IMR-90 (cell line): ENCODE measurements around the gene SLC52A1. TPM values are rescaled to one million over a fixed set of nuclear protein-coding genes. Genes with fewer than 3 reads are reported as not detected.

Source experiments
- ATAC-seq: fragments of 200-7000 bp; cut with Tn5 transposase; 2 replicates; pipeline ENCODE4 v1.9.1; 2020; ENCODE audit warnings: low read depth, mild to moderate bottlenecking, moderate library complexity
- BruUV-seq: library from RNA; stranded (reverse); fragments of 400-500 nt; replicated peaks from 2 replicates; lab custom pipeline; 2021; lab: Mats Ljungman, UMichigan
- CTCF ChIA-PET: fragments of 300-600 bp; formaldehyde crosslinking; extraction: SDS; loops from one replicate; lab custom pipeline; 2021; ENCODE audit warnings: antibody characterized with exemption; lab: Yijun Ruan, JAX
- POLR2A ChIA-PET: fragments of 300-600 bp; sonication (Branson Sonifier 250); formaldehyde crosslinking; loops from one replicate; lab custom pipeline; 2022; ENCODE audit warnings: antibody characterized with exemption; ENCODE audit not compliant: unreplicated experiment; lab: Charles Lee
- DNase-seq: peaks from one replicate; pipeline ENCODE4 v3.0.0; 2013
- H2AFZ ChIP-seq: replicated peaks from 2 replicates; pipeline ENCODE3; 2013; ENCODE audit warnings: low read length, mild to moderate bottlenecking; ENCODE audit not compliant: poor library complexity
- H2AK5ac ChIP-seq: 2 replicates; pipeline ENCODE4 v1.6.1; 2013; ENCODE audit warnings: low read depth, low read length, inconsistent platforms
- H2AK9ac ChIP-seq: replicated peaks from 2 replicates; pipeline ENCODE3; 2013; ENCODE audit warnings: mild to moderate bottlenecking, low read depth, low read length, moderate library complexity; ENCODE audit not compliant: poor library complexity
- H2BK120ac ChIP-seq: 2 replicates; pipeline ENCODE4 v1.6.1; 2013; ENCODE audit warnings: low read depth, low read length, inconsistent platforms
- H2BK15ac ChIP-seq: 3 replicates; pipeline ENCODE4 v1.6.1; 2013; ENCODE audit warnings: low read depth, low read length, inconsistent platforms
- H2BK20ac ChIP-seq: 2 replicates; pipeline ENCODE4 v1.6.1; 2013; ENCODE audit warnings: low read depth, mild to moderate bottlenecking, inconsistent platforms, low read length, moderate library complexity
- H2BK5ac ChIP-seq: 2 replicates; pipeline ENCODE4 v1.6.1; 2013; ENCODE audit warnings: mild to moderate bottlenecking, low read depth, low read length, inconsistent platforms; ENCODE audit not compliant: poor library complexity, severe bottlenecking
- H3K14ac ChIP-seq: replicated peaks from 2 replicates; pipeline ENCODE4 v1.6.1; 2013; ENCODE audit warnings: low read depth, low read length, inconsistent platforms
- H3K18ac ChIP-seq: 2 replicates; pipeline ENCODE4 v1.6.1; 2013; ENCODE audit warnings: low read depth, low read length, control low read depth
- H3K23ac ChIP-seq: 2 replicates; pipeline ENCODE4 v1.6.1; 2013; ENCODE audit warnings: low read depth, low read length, inconsistent platforms
- H3K27ac ChIP-seq: 2 replicates; pipeline ENCODE4 v1.5.1; 2013; ENCODE audit warnings: mild to moderate bottlenecking, control low read depth, low read length; ENCODE audit not compliant: insufficient read depth
- H3K27me3 ChIP-seq: 2 replicates; pipeline ENCODE4 v1.6.1; 2013; ENCODE audit warnings: low read length; ENCODE audit not compliant: control insufficient read depth, insufficient read depth
- H3K36me3 ChIP-seq: 2 replicates; pipeline ENCODE4 v1.6.1; 2013; ENCODE audit warnings: low read length, mixed read lengths; ENCODE audit not compliant: control insufficient read depth, insufficient read depth
- H3K4ac ChIP-seq: 2 replicates; pipeline ENCODE4 v1.6.1; 2013; ENCODE audit warnings: low read depth, low read length, inconsistent platforms
- H3K4me1 ChIP-seq: 2 replicates; pipeline ENCODE4 v1.6.1; 2013; ENCODE audit warnings: low read length, mixed read lengths; ENCODE audit not compliant: control insufficient read depth, insufficient read depth
- H3K4me2 ChIP-seq: 2 replicates; pipeline ENCODE4 v1.6.1; 2013; ENCODE audit warnings: low read depth, mild to moderate bottlenecking, control low read depth, low read length, moderate library complexity
- H3K4me3 ChIP-seq: 2 replicates; pipeline ENCODE4 v1.5.1; 2013; ENCODE audit warnings: low read depth, mild to moderate bottlenecking, control low read depth, low read length, moderate library complexity; ENCODE audit not compliant: insufficient read depth
- H3K56ac ChIP-seq: 2 replicates; pipeline ENCODE4 v1.6.1; 2013; ENCODE audit warnings: low read length, inconsistent platforms; ENCODE audit not compliant: insufficient read depth; ENCODE audit errors: extremely low read depth
- H3K79me1 ChIP-seq, 2 experiments: 2 replicates each; pipeline ENCODE4 v1.6.1; 2013; ENCODE audit warnings: low read length in 2 of 2, inconsistent platforms in 1 of 2, low read depth in 1 of 2
- H3K9ac ChIP-seq: 2 replicates; pipeline ENCODE4 v1.6.1; 2013; ENCODE audit warnings: low read depth, low read length, control low read depth
- H3K9me1 ChIP-seq: 2 replicates; pipeline ENCODE4 v1.6.1; 2013; ENCODE audit warnings: low read length, inconsistent platforms; ENCODE audit not compliant: insufficient read depth
- H3K9me3 ChIP-seq: 2 replicates; pipeline ENCODE4 v1.6.1; 2013; ENCODE audit warnings: low read length; ENCODE audit not compliant: control insufficient read depth, insufficient read depth
- H4K20me1 ChIP-seq: 2 replicates; pipeline ENCODE4 v1.6.1; 2013; ENCODE audit warnings: low read length, inconsistent platforms; ENCODE audit not compliant: insufficient read depth
- H4K5ac ChIP-seq: 2 replicates; pipeline ENCODE4 v1.6.1; 2013; ENCODE audit warnings: mild to moderate bottlenecking, low read depth, low read length, control low read depth
- H4K8ac ChIP-seq, 2 experiments: 2 replicates each; pipeline ENCODE4 v1.6.1; 2013; ENCODE audit warnings: low read depth in 2 of 2, low read length in 2 of 2, control low read depth in 1 of 2, inconsistent platforms in 1 of 2
- H4K91ac ChIP-seq: 2 replicates; pipeline ENCODE4 v1.6.1; 2013; ENCODE audit warnings: low read depth, low read length, inconsistent platforms; ENCODE audit not compliant: insufficient read depth
- CEBPB ChIP-seq: IDR thresholded peaks from 2 replicates; pipeline ENCODE4 v1.6.1; 2012; ENCODE audit warnings: low read depth, low read length, improper control_type of control experiment
- CHD1 ChIP-seq: IDR thresholded peaks from 2 replicates; pipeline ENCODE4 v1.6.1; 2012; ENCODE audit warnings: low read depth, low read length, improper control_type of control experiment
- CTCF ChIP-seq: conservative IDR thresholded peaks from 2 replicates; pipeline ENCODE4 v1.5.1; 2012; ENCODE audit warnings: mild to moderate bottlenecking, low read depth, low read length, improper control_type of control experiment
- ELK1 ChIP-seq: fragments of 150-350 bp; IDR thresholded peaks from 2 replicates; pipeline ENCODE4 v1.6.1; 2016; ENCODE audit warnings: low read depth, mild to moderate bottlenecking, low read length, moderate library complexity, borderline replicate concordance
- FOS ChIP-seq: fragments of 150-350 bp; IDR thresholded peaks from 2 replicates; pipeline ENCODE4 v1.6.1; 2016; ENCODE audit warnings: low read depth, low read length
- MAZ ChIP-seq: IDR thresholded peaks from 2 replicates; pipeline ENCODE4 v1.6.1; 2012; ENCODE audit warnings: low read depth, mild to moderate bottlenecking, low read length, improper control_type of control experiment, moderate library complexity, borderline replicate concordance
- MXI1 ChIP-seq: IDR thresholded peaks from 2 replicates; pipeline ENCODE4 v1.6.1; 2012; ENCODE audit warnings: low read depth, mild to moderate bottlenecking, low read length, moderate library complexity, borderline replicate concordance
- NFE2L2 ChIP-seq: fragments of 150-350 bp; IDR thresholded peaks from 2 replicates; pipeline ENCODE4 v1.6.1; 2016; ENCODE audit warnings: low read depth, mild to moderate bottlenecking, low read length
- RAD21 ChIP-seq: IDR thresholded peaks from 2 replicates; pipeline ENCODE4 v1.6.1; 2012; ENCODE audit warnings: low read length, improper control_type of control experiment
- RFX5 ChIP-seq: IDR thresholded peaks from 2 replicates; pipeline ENCODE4 v1.8.0; 2012; ENCODE audit warnings: low read depth, mild to moderate bottlenecking, low read length, moderate library complexity
- SMC3 ChIP-seq: fragments of 150-350 bp; IDR thresholded peaks from 2 replicates; pipeline ENCODE4 v1.6.1; 2016; ENCODE audit warnings: low read depth, mild to moderate bottlenecking, antibody characterized with exemption, low read length, moderate library complexity
- WGBS, 2 experiments: methylation state at CpG; one replicate each; pipeline versions ENCODE4 v1.1.5 to v1.1.7; 2013; ENCODE audit warnings: missing lambda C conversion rate in 2 of 2; ENCODE audit not compliant: insufficient read length in 1 of 2; ENCODE audit errors: extremely low coverage in 2 of 2; 5-methylcytosine and 5-hydroxymethylcytosine counted together
- dilution Hi-C: fragments of 300-500 bp; cut with HindIII; formaldehyde crosslinking; loops from one replicate; pipeline ENCODE4 v1.14.3; 2018; ENCODE audit warnings: low sequenced_read_pairs; ENCODE audit not compliant: unreplicated experiment
- in situ Hi-C: fragments of 300-500 bp; cut with MboI; formaldehyde crosslinking; loops from 3 replicates; pipeline ENCODE4 v1.14.3; 2019; ENCODE audit warnings: low sequenced_read_pairs, inconsistent platforms, mixed read lengths
- intact Hi-C: fragments of 100-400 bp; cut with micrococcal nuclease; formaldehyde crosslinking; loops from 2 replicates; pipeline ENCODE4 v1.10.0; 2022
- polyA plus RNA-seq, 3 experiments: library from polyadenylated mRNA; depleted of rRNA; stranded (reverse); fragments of >200 nt; gene quantifications; 2 replicates each; pipeline ENCODE4 v1.2.3, GENCODE V29; 2012; ENCODE audit warnings: low replicate concordance in 1 of 3
- total RNA-seq: library from RNA; depleted of rRNA; stranded (reverse); fragments of >200 nt; gene quantifications from 2 replicates; pipeline ENCODE4 v1.2.3, GENCODE V29; 2012

SLC52A1 gene
- total and polyA plus RNA-seq, 2 of the 4 experiments (the other 2 are of a cell fraction), result not detected

GRCh38 chr17:5019475-5019956 lies 15.7 kb downstream of the SLC52A1 start:
- in situ Hi-C loops, result no loop called here
- no peak overlapping the region for H4K91ac ChIP-seq
- peaks cover 2 to 3% of the 10 kb centered on the region in 2 experiments; a peak in 1 of 4 replicates for H3K79me1 ChIP-seq
- POLR2A ChIA-PET, result interaction anchor here (1.2 kb wide), 1 partner anchor 9 kb away, joined by 3 read pairs; no protein-coding TSS in a partner anchor
- H2AK5ac ChIP-seq, result no peak overlapping the region
- H2BK20ac ChIP-seq, result no peak overlapping the region
- no peak overlapping the region for H3K4me3 ChIP-seq
- no peak overlapping the region for H4K8ac ChIP-seq
- no peak overlapping the region for H2BK15ac ChIP-seq
- H3K27ac ChIP-seq, result no peak overlapping the region
- dilution Hi-C loops, result no loop called here
- CTCF ChIA-PET, result no interaction called here
- H2BK120ac ChIP-seq, result no peak overlapping the region
- H3K4me1 ChIP-seq, result no peaks in the 10 kb centered on the region
- no peaks in the 10 kb centered on the region for H3K9me3 ChIP-seq
- peaks cover 63% of the 10 kb centered on the region for H3K36me3 ChIP-seq
- H3K14ac ChIP-seq, result no peak overlapping the region
- intact Hi-C loops, result no loop called here
- ATAC-seq, result peak; percentile 49; the same call in 1 of the 2 replicates
- no peak overlapping the region for H3K18ac ChIP-seq
- no peak overlapping the region for H3K4me2 ChIP-seq
- no peak overlapping the region for H2AK9ac ChIP-seq
- H3K9ac ChIP-seq, result no peak overlapping the region
- TF ChIP-seq SMC3 (no peak), NFE2L2 (no peak), ELK1 (no peak), MXI1 (no peak), RAD21 (0 out of 2 replicates have a peak, but pooled peaks have one; percentile 6), MAZ (no peak), FOS (no peak), CEBPB (no peak), CHD1 (no peak), CTCF (0 out of 2 replicates have a peak, but pooled peaks have one; percentile 3), RFX5 (no peak)
- no peak overlapping the region for H3K56ac ChIP-seq
- no TSS peak for BruUV-seq
- no peak overlapping the region for H4K5ac ChIP-seq
- H2AFZ ChIP-seq, result no peak overlapping the region
- no peak overlapping the region for H3K4ac ChIP-seq
- H2BK5ac ChIP-seq, result no peak overlapping the region
- DNase-seq, result peak; percentile 12
- no peaks in the 10 kb centered on the region for H3K27me3 ChIP-seq
- no peak overlapping the region for H3K23ac ChIP-seq
- no CpG with 5 or more reads among the region's 1 CpG for WGBS, 2 experiments
- H4K20me1 ChIP-seq, result no peaks in the 10 kb centered on the region; the same call in 1 of the 2 replicates
- H3K9me1 ChIP-seq, result no peaks in the 10 kb centered on the region
